GM21423 (cell line): ENCODE data around the gene CAMK1D.
A peak's percentile ranks its signal among the peaks of the same experiment; 100 is the strongest.
"Not testable (repeated sequence)": the region's sequence is repeated elsewhere in the genome, so short reads cannot be mapped to it uniquely, and the experiment has no call there.

Experiments
- ATAC-seq: cut with Tn5 transposase; IDR thresholded peaks from one replicate; pipeline ENCODE4 v1.9.1; 2021; ENCODE audit warnings: mild to moderate bottlenecking, moderate library complexity; ENCODE audit not compliant: unreplicated experiment

The CAMK1D gene

DNA sequence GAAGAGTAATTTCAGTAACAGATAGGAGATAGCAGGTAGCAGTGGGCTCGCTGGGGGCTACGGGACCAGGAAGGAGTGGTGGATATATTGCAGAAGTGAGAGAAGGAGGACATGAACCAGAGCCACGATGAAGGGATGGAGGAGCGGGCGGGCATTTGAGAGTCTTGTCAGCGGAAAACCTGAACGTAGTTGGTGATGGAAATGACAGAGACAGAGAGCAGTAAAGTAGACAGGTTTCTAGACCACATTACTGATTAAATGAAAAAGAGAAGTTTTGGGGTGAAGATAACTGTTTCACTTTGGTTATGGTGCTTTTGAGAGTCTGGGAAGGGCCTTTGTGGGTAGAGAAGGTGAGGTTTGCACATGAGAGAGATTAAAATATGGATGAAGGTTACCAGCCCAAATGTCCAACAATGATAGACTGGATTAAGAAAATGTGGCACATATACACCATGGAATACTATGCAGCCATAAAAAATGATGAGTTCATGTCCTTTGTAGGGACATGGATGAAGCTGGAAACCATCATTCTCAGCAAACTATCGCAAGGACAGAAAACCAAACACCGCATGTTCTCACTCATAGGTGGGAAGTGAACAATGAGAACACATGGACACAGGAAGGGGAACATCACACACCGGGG lies 196.9 kb downstream of the CAMK1D start:
- not testable (repeated sequence) for ATAC-seq

GRCh38 chr10:12547301-12547771 lies 198.0 kb downstream of the CAMK1D start:
- no peak for ATAC-seq

DNA sequence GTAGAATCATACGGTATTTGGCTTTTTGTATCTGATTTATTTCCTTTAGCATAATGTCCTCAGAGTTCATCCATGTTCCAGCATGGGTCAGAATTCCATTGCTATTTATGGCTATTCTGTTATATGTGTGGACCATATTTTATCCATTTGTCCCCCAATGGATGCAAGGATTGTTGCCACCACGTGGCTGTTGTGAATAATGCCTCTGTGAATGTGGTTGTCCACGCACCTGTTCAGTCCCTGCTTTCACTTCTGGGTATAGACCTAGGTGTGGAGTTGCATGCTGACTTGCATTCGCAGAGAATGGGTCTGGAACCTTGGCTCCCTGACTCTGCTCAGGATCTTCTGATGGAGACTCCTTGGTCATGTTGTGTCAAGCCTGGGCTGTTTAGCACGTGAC lies 199.9 kb downstream of the CAMK1D start:
- no peak for ATAC-seq

DNA sequence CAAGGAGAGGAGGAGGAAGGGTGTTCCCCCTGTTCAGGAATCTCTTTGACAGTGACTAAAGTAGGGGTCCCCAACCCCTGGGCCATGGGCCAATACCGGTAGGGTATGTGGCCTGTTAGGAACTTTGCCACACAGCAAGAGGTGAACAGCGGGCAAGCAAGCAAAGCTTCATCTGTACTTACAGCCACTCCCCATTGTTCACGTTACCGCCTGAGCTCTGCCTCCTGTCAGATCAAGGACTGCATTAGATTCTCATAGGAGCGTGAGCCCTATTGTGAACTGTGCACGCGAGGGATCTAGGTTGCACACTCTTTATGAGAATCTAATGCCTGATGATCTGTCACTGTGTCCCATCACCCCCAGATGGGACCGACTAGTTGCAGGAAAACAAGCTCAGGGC lies 201.6 kb downstream of the CAMK1D start:
- ATAC-seq: no peak

GRCh38 chr10:12556039-12556438 lies 206.7 kb downstream of the CAMK1D start:
- ATAC-seq: no peak

DNA sequence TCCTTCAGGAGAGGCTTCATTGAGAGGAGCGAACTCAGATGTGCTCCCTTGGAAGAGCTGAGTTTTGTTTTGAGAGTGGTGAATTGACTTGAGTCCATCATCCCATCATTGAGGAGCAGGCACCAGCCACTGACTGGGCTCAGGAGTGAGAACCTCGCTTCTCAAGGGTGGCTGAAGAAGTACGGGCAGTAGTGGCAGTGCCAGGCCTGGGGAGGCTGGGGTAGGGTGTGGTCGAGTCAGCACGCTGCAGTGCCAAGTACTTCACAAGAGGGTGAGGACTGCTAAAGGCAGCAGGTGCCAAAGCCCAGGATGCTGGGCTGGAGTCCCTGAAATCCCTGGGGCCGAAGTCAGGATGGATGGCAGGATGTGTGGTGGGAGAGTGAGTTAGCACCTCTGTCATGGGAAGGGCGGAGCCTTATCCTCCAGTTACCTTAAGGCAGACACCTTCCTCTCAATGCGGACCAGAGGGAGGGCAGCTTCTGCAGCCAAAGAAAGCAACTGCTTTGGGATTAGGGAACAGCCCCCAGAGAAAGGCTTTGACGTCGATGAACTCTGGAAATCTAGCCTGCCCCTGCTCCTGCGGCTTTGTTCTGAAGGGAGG lies 210.3 kb downstream of the CAMK1D start:
- ATAC-seq: no peak

DNA sequence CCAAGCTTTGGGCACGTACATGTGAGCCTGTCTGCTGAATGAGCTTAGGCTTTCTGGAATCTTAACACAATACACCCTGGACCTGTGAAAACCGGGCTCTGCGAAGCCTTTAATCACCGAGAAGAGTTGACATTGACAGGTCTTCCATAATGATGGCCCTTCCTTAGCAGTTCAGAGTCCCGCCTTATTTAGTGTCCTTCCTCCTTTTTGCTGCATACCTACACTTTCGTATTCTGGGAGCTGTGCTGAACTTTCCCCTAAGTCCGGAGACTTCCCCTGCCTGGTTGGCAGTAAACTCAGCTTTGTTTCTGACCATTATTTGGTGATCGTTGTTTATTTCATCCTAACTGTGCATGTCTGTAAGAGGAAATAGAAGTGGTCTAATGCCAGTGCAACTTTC lies 212.0 kb downstream of the CAMK1D start:
- ATAC-seq: no peak

GRCh38 chr10:12561720-12562119 lies 212.4 kb downstream of the CAMK1D start:
- no peak for ATAC-seq

GRCh38 chr10:12563489-12563888 lies 214.1 kb downstream of the CAMK1D start:
- no peak for ATAC-seq

DNA sequence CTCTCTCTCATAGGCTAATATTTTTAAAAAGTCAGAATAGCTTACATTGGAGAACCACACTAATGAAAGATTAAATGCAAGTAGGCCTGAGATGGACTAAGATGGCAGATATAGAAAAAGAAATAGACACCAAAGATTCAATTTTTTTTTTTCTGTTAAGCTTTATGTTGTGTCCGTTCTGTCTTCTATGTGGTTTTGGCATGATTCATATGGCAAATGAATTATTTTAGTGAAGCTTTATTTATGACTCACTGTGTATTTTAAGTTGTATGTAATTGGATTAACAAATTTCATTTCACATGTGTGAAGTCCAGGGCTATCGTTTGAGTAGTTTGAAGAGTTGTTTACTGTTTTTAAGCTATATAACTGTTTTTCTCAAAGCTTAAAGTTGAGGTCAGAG lies 214.8 kb downstream of the CAMK1D start:
- no peak for ATAC-seq

GRCh38 chr10:12566161-12567115 lies 217.1 kb downstream of the CAMK1D start:
- ATAC-seq: no peak

DNA sequence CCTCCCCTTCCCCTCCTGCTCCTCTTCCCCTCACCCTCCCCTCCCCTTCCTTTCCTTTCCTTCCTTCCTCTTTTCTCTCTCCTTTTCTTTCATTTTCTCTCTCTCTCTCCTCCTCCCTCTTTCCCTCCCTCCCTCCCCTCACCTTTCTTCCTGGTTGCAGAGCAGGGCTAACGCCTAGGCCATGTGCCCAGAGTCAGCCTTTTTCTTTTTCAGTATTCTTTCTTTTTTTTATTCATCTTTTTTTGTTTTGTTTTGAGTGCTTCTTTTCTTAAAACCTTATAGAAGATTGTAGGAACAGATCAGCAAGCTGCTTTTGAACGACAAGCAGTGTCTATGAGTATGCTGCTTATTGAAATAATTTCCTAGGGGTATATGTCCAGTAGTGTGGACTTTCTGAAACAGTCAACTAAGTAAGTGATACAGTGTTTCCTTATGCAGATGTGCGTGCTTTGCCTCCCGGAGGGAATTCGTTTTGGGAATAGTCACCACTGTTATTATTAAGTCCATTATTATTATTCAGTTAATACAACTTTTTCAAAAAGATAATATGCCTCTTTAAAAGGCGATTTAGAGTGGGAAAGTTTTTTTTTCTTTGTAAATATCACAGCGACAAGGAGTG lies 219.2 kb downstream of the CAMK1D start:
- ATAC-seq: no peak

DNA sequence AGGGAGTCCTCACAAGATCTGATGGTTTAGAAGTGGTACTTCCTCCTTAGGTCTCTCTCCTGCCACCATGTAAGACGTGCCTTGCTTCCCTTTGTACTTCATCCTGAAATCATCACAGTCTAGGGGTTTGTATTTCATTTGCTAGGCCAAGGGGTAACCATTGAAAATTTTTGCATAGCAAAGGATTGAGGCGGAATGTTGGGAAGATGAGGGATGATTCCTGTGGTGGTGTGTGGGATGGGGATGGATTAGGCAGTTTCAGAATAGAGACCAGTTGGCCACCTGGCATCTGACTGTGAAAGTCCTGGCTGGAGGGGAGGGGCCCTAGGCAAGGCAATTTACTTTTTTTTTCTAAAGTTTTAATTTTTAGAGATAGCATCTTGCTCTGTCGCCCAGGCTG lies 222.9 kb downstream of the CAMK1D start:
- no peak for ATAC-seq

DNA sequence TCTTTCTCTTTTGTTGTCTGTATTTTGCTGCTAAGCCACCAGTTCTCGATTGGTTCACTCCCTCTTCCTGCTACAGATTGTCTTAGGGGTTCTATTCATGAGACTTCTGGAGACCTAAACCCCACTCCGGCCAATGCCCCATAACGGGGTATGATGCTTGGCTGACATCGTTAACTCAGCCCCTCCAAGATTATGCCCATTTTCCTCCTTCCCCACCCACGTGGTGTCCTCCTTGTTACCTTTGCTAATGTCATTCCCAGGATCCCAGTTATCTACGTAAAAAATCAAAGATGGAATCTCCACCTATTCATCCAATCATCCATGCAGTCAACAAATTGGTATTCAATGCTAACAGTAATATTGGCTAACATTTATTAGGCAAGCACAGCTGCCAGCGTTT lies 228.3 kb downstream of the CAMK1D start:
- no peak for ATAC-seq

DNA sequence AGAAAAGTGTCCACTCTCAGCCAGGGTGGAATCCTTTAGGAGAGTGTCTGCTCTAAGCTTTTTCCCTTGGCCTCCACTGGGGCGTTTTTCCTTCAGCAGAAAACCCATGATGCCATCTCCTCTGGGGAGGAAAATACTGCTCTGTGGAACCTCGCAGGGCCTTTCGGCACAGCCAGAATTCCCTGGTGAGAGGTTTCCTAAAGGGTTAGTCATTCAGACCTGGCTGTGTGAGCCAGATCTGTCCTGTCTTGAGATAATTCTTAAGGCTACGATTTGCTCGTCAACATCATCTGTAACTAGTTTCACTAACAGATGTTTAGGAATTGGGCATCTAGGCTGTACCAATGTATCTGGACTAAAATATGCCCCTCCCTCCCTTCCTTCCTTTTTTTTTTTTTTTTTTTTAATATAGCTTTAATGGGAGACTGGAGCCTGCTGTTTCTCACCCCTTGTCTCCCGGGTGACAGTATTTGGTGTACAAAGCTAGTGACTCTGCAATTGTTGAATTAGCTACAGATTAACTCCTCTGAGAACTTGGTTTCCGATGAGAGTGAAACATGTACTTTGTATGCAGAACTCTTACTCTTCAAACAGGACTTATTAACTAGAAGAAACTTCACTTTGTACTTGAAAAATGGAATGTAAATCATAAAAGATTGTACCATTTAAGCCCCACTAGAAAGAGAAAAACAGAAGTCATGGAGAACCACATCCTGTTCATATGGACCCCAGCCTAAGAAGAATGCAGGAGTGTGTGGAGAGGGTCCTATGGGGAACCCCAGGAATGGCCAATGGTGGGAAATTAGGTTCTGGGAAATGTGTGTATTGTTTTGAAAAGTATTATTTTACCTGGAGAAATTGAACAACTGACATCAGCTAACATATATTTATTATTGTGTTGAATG lies 230.9 kb downstream of the CAMK1D start:
- ATAC-seq: peak; percentile 93

DNA sequence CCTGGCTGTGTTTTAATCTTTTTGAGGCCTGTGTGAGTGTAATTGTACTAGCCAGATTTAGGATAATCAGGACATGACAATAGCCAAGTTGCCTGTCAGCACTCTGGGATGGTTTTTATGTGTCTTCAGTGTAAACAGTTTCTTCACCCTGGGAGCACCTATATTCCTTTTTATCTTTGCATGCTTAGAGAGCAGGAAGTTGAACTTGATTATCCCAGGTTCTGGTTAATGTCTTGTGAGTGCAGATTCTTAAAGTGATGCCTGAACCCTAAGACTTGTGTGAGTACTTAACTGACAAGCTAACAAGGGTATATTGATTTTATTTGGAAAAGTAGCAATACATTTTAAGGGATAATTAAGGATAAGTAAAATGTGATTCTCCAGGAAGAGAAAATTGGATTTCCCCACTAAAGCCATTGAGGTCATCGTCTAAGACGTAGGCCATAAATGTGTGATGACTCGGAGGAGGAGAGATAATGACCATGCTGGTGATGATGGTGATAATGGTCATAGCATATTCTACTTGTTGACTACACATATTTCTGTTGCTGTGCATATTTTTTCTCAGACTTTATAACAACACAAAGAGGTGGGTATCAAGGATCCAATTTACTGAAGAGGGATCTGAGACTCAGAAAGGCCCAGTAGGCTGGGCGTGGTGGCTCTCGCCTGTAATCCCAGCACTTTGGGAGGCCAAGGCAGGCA lies 234.7 kb downstream of the CAMK1D start:
- no peak for ATAC-seq

DNA sequence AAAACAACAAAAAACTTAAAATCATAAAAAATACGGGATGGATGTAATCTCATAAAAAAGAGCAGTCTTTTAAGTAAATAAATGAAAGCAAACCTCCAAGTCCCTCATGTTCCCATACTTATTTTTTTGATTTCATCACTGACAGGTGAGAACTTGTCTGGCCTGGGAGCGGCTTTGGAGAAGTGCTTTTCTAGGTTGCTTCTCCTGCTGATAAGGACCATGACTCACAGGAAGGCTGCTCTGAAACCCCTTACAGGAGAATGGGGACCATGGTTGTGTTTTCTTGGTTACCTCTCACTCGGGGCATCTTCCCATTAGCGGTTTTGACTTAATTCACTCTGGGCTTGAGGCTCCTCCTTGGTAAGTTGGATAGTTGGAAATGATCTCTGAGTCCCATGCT lies 237.4 kb downstream of the CAMK1D start:
- ATAC-seq: no peak

- no peak for ATAC-seq
Observed at GRCh38 chr10:12587451-12587888, 238.1 kb downstream of the CAMK1D start.

- ATAC-seq: peak; percentile 42
Observed at GRCh38 chr10:12588091-12588860, 238.9 kb downstream of the CAMK1D start.
